Peyer's patch (tissue), 4 donors: ENCODE results near the gene TOB2.

Experiments used
- POLR2A ChIP-seq, 2 donors: fragments of 450-650 bp; IDR thresholded peaks; one replicate each; pipeline ENCODE4 v1.5.1; 2017; ENCODE audit warnings: antibody characterized with exemption in 2 of 2, mild to moderate bottlenecking in 2 of 2, moderate library complexity in 2 of 2
- TF ChIP-seq, protein P1 (sequence below), 6 experiments: fragments of 450-650 bp in 4 of 6; fragments of 200-600 bp in 2 of 6; sonication (generic) in 1 of 6; IDR thresholded peaks; one replicate each; pipeline ENCODE4 v1.5.1; 2017 to 2019; ENCODE audit warnings: antibody characterized with exemption in 6 of 6, mild to moderate bottlenecking in 3 of 6, moderate library complexity in 1 of 6

- TF ChIP-seq, protein P1, sequence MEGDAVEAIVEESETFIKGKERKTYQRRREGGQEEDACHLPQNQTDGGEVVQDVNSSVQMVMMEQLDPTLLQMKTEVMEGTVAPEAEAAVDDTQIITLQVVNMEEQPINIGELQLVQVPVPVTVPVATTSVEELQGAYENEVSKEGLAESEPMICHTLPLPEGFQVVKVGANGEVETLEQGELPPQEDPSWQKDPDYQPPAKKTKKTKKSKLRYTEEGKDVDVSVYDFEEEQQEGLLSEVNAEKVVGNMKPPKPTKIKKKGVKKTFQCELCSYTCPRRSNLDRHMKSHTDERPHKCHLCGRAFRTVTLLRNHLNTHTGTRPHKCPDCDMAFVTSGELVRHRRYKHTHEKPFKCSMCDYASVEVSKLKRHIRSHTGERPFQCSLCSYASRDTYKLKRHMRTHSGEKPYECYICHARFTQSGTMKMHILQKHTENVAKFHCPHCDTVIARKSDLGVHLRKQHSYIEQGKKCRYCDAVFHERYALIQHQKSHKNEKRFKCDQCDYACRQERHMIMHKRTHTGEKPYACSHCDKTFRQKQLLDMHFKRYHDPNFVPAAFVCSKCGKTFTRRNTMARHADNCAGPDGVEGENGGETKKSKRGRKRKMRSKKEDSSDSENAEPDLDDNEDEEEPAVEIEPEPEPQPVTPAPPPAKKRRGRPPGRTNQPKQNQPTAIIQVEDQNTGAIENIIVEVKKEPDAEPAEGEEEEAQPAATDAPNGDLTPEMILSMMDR (IDR thresholded peaks at IDR 0.05), result no peak
- no peak for TF ChIP-seq POLR2A (IDR thresholded peaks at IDR 0.05)
Measured at GRCh38 chr22:41436322-41437113, 10.1 kb downstream of the TOB2 start.
